ENCODE data around the gene TATDN3.

TATDN3 gene

DNA sequence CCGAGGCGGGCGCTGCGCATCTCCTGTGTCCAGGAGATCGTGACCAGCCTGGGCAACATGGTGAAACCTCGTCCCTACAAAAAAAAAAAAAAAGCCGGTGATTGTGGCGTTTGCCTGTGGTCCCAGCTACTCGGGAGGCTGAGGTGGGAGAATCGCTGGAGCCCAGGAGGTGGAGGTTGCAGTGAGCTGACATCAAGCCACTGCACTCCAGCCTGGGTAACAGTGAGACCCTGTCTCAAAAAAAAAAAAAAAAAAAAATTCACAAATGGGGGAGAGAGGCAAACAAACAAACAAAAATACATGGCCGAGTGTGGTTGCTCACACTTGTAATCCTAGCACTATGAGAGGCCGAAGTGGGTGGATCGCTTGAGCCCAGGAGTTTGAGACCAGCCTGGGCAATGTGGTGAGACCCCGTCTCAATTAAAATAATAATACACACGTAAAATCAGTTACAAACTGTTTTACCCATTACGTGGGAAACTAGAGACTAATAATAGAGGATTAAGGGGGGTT is 758 bp downstream of the TATDN3 start:
- H3K23ac ChIP-seq (ENCODE audit: low read length), result no peak overlapping the region
- peak overlapping the region; percentile 88 for H3K4me3 ChIP-seq (ENCODE audit: low read depth, low read length)
- H3K14ac ChIP-seq (ENCODE audit: low read length), result peak overlapping the region; percentile 68

DNA sequence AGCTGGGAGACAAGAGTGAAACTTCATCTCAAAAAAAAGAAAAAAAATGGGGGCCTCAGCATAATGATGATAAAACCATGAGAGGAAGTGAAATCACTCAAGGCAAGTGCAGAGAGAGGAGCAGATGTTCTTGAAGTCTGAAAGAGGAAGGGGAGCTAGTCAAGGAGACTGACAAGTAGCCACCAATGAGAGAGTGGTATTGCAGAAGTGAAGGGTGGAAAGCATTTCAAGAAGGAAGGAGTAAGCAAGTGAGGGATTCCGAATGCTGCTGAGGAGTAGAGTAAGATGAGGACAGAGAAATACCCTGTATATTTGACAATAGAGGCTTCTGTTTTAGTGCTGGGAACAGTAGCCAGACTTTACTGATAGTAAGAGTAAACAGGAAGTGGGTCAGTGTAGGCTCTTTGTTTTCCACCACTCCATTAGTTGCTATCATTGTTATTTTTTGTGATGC is 2.9 kb downstream of the TATDN3 start:
- WGBS (ENCODE audit: extremely low coverage, insufficient coverage, insufficient read length), result no CpG with 5 or more reads among the region's 1 CpG
- Histone ChIP-seq H3K23ac (ENCODE audit: low read length) (no peak overlapping the region), H3K9me3 (ENCODE audit: insufficient read depth, low read depth, low read length) (no peaks in the 10 kb centered on the region), H4K8ac (ENCODE audit: low read depth, low read length) (no peak overlapping the region), H3K27ac (ENCODE audit: low read depth, low read length) (no peak overlapping the region), H2BK120ac (ENCODE audit: insufficient read depth, low read length, poor library complexity) (no peak overlapping the region), H3K79me2 (ENCODE audit: control insufficient read depth, insufficient read depth, low read length, poor library complexity) (peaks cover 7% of the 10 kb centered on the region), H2AFZ (ENCODE audit: insufficient read depth, low read length, poor library complexity) (no peak overlapping the region), H3K4me3 (ENCODE audit: low read depth, low read length) (no peak overlapping the region), H3K4ac (ENCODE audit: low read depth, low read length) (no peak overlapping the region), H4K91ac (ENCODE audit: low read depth, low read length) (no peak overlapping the region), H4K12ac (ENCODE audit: low read depth, low read length) (no peak overlapping the region), H3K36me3 (ENCODE audit: control insufficient read depth in 1 of 2, insufficient read depth in 2 of 2, low read length in 2 of 2) (peaks cover 0 to 1% of the 10 kb centered on the region in 2 experiments), H3K79me1 (ENCODE audit: low read length) (peaks cover 9% of the 10 kb centered on the region), H3K4me1 (ENCODE audit: control insufficient read depth in 1 of 2, insufficient read depth in 2 of 2, low read length in 2 of 2) (peaks cover 2% of the 10 kb centered on the region in 2 experiments), H2BK5ac (ENCODE audit: low read depth, low read length, poor library complexity) (no peak overlapping the region), H3K14ac (ENCODE audit: low read length) (no peak overlapping the region), H3K9ac (ENCODE audit: low read length) (no peak overlapping the region), H3K27me3 (ENCODE audit: insufficient read depth, low read length) (no peaks in the 10 kb centered on the region), H3K18ac (ENCODE audit: low read length) (no peak overlapping the region), H2BK12ac (ENCODE audit: low read length) (no peak overlapping the region), H2AK5ac (ENCODE audit: low read length) (no peak overlapping the region), H3K4me2 (ENCODE audit: low read length) (no peak overlapping the region)
- peak in 1 of 2 donors; percentile 18 for DNase-seq

More for the DNA sequence above, 758 bp downstream of the TATDN3 start:
- no CpG with 5 or more reads among the region's 16 CpGs for WGBS (ENCODE audit: extremely low coverage, insufficient coverage, insufficient read length)
- peak overlapping the region; percentile 83 for H4K12ac ChIP-seq (ENCODE audit: low read depth, low read length)
- H4K91ac ChIP-seq (ENCODE audit: low read depth, low read length), result no peak overlapping the region
- H2BK120ac ChIP-seq (ENCODE audit: insufficient read depth, low read length, poor library complexity), result peak overlapping the region; percentile 78
- DNase-seq, result no peak
- peaks cover 7% of the 10 kb centered on the region for H3K79me2 ChIP-seq (ENCODE audit: control insufficient read depth, insufficient read depth, low read length, poor library complexity)
- H3K9me3 ChIP-seq (ENCODE audit: insufficient read depth, low read depth, low read length), result no peaks in the 10 kb centered on the region
- no peak overlapping the region for H3K4ac ChIP-seq (ENCODE audit: low read depth, low read length)
- H2AFZ ChIP-seq (ENCODE audit: insufficient read depth, low read length, poor library complexity), result peak overlapping the region; percentile 85
- peak overlapping the region; percentile 92 for H3K9ac ChIP-seq (ENCODE audit: low read length)
- H3K27ac ChIP-seq (ENCODE audit: low read depth, low read length), result peak overlapping the region; percentile 68
- no peak overlapping the region for H3K18ac ChIP-seq (ENCODE audit: low read length)
- H2BK5ac ChIP-seq (ENCODE audit: low read depth, low read length, poor library complexity), result no peak overlapping the region
- H3K27me3 ChIP-seq (ENCODE audit: insufficient read depth, low read length), result no peaks in the 10 kb centered on the region
- peak overlapping the region; percentile 96 for H4K8ac ChIP-seq (ENCODE audit: low read depth, low read length)
- peaks cover 9% of the 10 kb centered on the region for H3K79me1 ChIP-seq (ENCODE audit: low read length)
- no peak overlapping the region for H2AK5ac ChIP-seq (ENCODE audit: low read length)
- H3K4me1 ChIP-seq (ENCODE audit: control insufficient read depth in 1 of 2, insufficient read depth in 2 of 2, low read length in 2 of 2), result peaks cover 2% of the 10 kb centered on the region in 2 experiments
- H3K36me3 ChIP-seq (ENCODE audit: control insufficient read depth in 1 of 2, insufficient read depth in 2 of 2, low read length in 2 of 2), result no peaks in the 10 kb centered on the region
- peak overlapping the region; percentile 97 for H3K4me2 ChIP-seq (ENCODE audit: low read length)
- H2BK12ac ChIP-seq (ENCODE audit: low read length), result no peak overlapping the region

DNA sequence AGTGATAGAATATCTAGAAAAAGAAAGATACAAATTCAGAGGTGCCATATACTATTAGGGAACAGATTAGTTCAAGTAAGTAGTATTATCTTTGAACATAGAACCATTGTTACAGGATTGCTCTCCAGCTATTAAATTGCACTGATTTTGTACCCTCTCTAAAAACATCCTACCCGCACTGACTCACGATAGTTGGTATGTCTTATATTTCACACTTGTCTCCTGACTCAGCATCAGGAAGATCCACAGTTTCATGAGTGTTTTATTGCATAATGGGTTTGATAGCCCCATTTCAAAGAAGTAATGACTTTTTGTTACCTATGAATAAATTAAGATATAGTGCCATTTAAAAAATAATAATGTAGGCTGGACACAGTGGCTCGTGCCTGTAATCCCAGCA is 6.0 kb downstream of the TATDN3 start:
- peak in 1 of 2 donors; percentile 14 for DNase-seq
- H3K79me1 ChIP-seq (ENCODE audit: low read length), result no peaks in the 10 kb centered on the region
- no peaks in the 10 kb centered on the region for H3K9me3 ChIP-seq (ENCODE audit: insufficient read depth, low read depth, low read length)
- H3K27me3 ChIP-seq (ENCODE audit: insufficient read depth, low read length), result no peaks in the 10 kb centered on the region
- H3K27ac ChIP-seq (ENCODE audit: low read depth, low read length), result no peak overlapping the region
- H3K4ac ChIP-seq (ENCODE audit: low read depth, low read length), result no peak overlapping the region
- H3K36me3 ChIP-seq (ENCODE audit: control insufficient read depth in 1 of 2, insufficient read depth in 2 of 2, low read length in 2 of 2), result peaks cover 1 to 3% of the 10 kb centered on the region in 2 experiments
- H2BK5ac ChIP-seq (ENCODE audit: low read depth, low read length, poor library complexity), result no peak overlapping the region
- H3K14ac ChIP-seq (ENCODE audit: low read length), result no peak overlapping the region
- H2BK120ac ChIP-seq (ENCODE audit: insufficient read depth, low read length, poor library complexity), result no peak overlapping the region
- no peak overlapping the region for H3K23ac ChIP-seq (ENCODE audit: low read length)
- H2BK12ac ChIP-seq (ENCODE audit: low read length), result no peak overlapping the region
- H4K91ac ChIP-seq (ENCODE audit: low read depth, low read length), result no peak overlapping the region
- no peak overlapping the region for H2AFZ ChIP-seq (ENCODE audit: insufficient read depth, low read length, poor library complexity)
- H3K4me1 ChIP-seq (ENCODE audit: control insufficient read depth in 1 of 2, insufficient read depth in 2 of 2, low read length in 2 of 2), result no peaks in the 10 kb centered on the region
- H3K4me3 ChIP-seq (ENCODE audit: low read depth, low read length), result no peak overlapping the region
- no peak overlapping the region for H3K9ac ChIP-seq (ENCODE audit: low read length)
- H3K18ac ChIP-seq (ENCODE audit: low read length), result no peak overlapping the region
- no peak overlapping the region for H4K12ac ChIP-seq (ENCODE audit: low read depth, low read length)
- H4K8ac ChIP-seq (ENCODE audit: low read depth, low read length), result no peak overlapping the region
- no CpG with 5 or more reads among the region's 3 CpGs for WGBS (ENCODE audit: extremely low coverage, insufficient coverage, insufficient read length)
- H3K79me2 ChIP-seq (ENCODE audit: control insufficient read depth, insufficient read depth, low read length, poor library complexity), result no peaks in the 10 kb centered on the region
- no peak overlapping the region for H2AK5ac ChIP-seq (ENCODE audit: low read length)
- H3K4me2 ChIP-seq (ENCODE audit: low read length), result no peak overlapping the region

GRCh38 chr1:212805767-212806166 is 14.1 kb downstream of the TATDN3 start:
- H3K79me2 ChIP-seq (ENCODE audit: control insufficient read depth, insufficient read depth, low read length, poor library complexity), result no peaks in the 10 kb centered on the region

More at GRCh38 chr1:212805767-212806166, 14.1 kb downstream of the TATDN3 start:
- no peak overlapping the region for H3K4ac ChIP-seq (ENCODE audit: low read depth, low read length)
- no peaks in the 10 kb centered on the region for H3K79me1 ChIP-seq (ENCODE audit: low read length)
- H4K8ac ChIP-seq (ENCODE audit: low read depth, low read length), result no peak overlapping the region
- no peak overlapping the region for H3K14ac ChIP-seq (ENCODE audit: low read length)
- no peak overlapping the region for H3K4me3 ChIP-seq (ENCODE audit: low read depth, low read length)
- WGBS (ENCODE audit: extremely low coverage, insufficient coverage, insufficient read length), result no CpG with 5 or more reads among the region's 3 CpGs
- no peak overlapping the region for H2AFZ ChIP-seq (ENCODE audit: insufficient read depth, low read length, poor library complexity)
- no peak overlapping the region for H4K91ac ChIP-seq (ENCODE audit: low read depth, low read length)
- H3K36me3 ChIP-seq (ENCODE audit: control insufficient read depth in 1 of 2, insufficient read depth in 2 of 2, low read length in 2 of 2), result peaks cover 0 to 6% of the 10 kb centered on the region in 2 experiments
- DNase-seq, result no peak
- H3K9me3 ChIP-seq (ENCODE audit: insufficient read depth, low read depth, low read length), result no peaks in the 10 kb centered on the region
- no peaks in the 10 kb centered on the region for H3K27me3 ChIP-seq (ENCODE audit: insufficient read depth, low read length)
- no peak overlapping the region for H2BK5ac ChIP-seq (ENCODE audit: low read depth, low read length, poor library complexity)
- H2BK12ac ChIP-seq (ENCODE audit: low read length), result no peak overlapping the region
- no peak overlapping the region for H3K9ac ChIP-seq (ENCODE audit: low read length)
- no peaks in the 10 kb centered on the region for H3K4me1 ChIP-seq (ENCODE audit: control insufficient read depth in 1 of 2, insufficient read depth in 2 of 2, low read length in 2 of 2)
- H4K12ac ChIP-seq (ENCODE audit: low read depth, low read length), result no peak overlapping the region
- no peak overlapping the region for H2AK5ac ChIP-seq (ENCODE audit: low read length)
- H3K18ac ChIP-seq (ENCODE audit: low read length), result no peak overlapping the region
- no peak overlapping the region for H3K23ac ChIP-seq (ENCODE audit: low read length)
- H3K27ac ChIP-seq (ENCODE audit: low read depth, low read length), result no peak overlapping the region
- H2BK120ac ChIP-seq (ENCODE audit: insufficient read depth, low read length, poor library complexity), result no peak overlapping the region
- H3K4me2 ChIP-seq (ENCODE audit: low read length), result no peak overlapping the region
